ENCODE measurements around the gene METAP1D.

Gene METAP1D

DNA sequence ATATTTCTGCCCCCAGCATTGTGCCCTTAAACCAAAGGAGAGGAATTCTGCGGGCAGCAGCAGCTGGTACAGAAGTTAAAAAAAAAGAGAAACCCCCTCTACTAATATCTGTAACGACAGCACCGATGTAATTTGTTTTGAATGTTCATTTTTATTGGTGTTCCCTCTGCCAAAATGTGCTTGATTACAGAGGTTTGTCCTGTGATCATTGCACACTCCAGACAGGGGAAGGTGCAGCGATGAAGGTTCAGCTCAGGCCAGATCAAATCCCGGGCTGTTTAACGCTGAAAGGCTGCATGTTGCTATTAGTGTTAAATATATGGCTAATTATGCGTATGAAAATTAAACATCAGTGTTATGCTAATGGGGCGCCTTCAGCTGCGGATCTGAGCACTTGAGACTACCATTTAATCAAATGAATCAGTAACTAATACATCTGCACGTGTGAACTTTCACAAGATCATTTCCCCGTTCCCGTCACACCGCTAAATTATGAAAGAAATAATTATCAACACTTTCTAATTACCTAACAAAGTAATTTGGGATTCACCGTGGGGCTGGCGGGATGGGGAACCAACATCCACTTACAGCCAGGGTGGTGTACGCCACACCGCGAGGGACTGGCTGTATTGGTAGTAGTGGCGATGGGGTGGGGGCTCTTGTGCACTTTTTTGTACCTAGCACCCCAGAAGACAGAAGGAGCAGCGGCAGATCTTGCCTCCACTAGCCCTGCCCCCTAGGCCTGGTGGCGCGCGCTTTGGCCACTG lies 84.1 kb downstream of the METAP1D start:
- no peaks in the 10 kb centered on the region for H3K36me3 ChIP-seq (ENCODE audit: insufficient read depth, low read length)

GRCh38 chr2:172084395-172084644 lies 84.6 kb downstream of the METAP1D start:
- Histone ChIP-seq H3K4me3 (peak overlapping the region; percentile 97), H3K27ac (no peak overlapping the region), H3K9me3 (ENCODE audit: low read depth, low read length) (no peaks in the 10 kb centered on the region), H3K36me3 (ENCODE audit: insufficient read depth, low read length) (no peaks in the 10 kb centered on the region), H3K9ac (ENCODE audit: insufficient read length) (peak overlapping the region; percentile 69)
- TF ChIP-seq EZH2 (IDR thresholded peaks at IDR 0.05) (no peak), POLR2AphosphoS5 (IDR thresholded peaks at IDR 0.05; ENCODE audit: borderline replicate concordance, low read depth, low read length) (0 out of 2 replicates have a peak, but pooled peaks have one; percentile 30), FOXP2 (optimal IDR thresholded peaks at IDR 0.05; ENCODE audit: control extremely low read depth, extremely low read length, insufficient read depth) (no peak)
- DNase-seq (ENCODE audit: low read depth, low spot score), result no peak

More for the DNA sequence above, 84.1 kb downstream of the METAP1D start:
- DNase-seq (ENCODE audit: low read depth, low spot score), result no peak
- no peak overlapping the region for H3K27ac ChIP-seq
- H3K4me3 ChIP-seq, result peak overlapping the region; percentile 97
- H3K9ac ChIP-seq (ENCODE audit: insufficient read length), result peak overlapping the region; percentile 69
- no peak for TF ChIP-seq FOXP2 (optimal IDR thresholded peaks at IDR 0.05; ENCODE audit: control extremely low read depth, extremely low read length, insufficient read depth)
- H3K9me3 ChIP-seq (ENCODE audit: low read depth, low read length), result no peaks in the 10 kb centered on the region

GRCh38 chr2:172084645-172085459 lies 85.1 kb downstream of the METAP1D start:
- Histone ChIP-seq H3K36me3 (ENCODE audit: insufficient read depth, low read length) (no peaks in the 10 kb centered on the region), H3K4me3 (peak overlapping the region; percentile 97), H3K27ac (no peak overlapping the region), H3K9ac (ENCODE audit: insufficient read length) (peak overlapping the region; percentile 69), H3K9me3 (ENCODE audit: low read depth, low read length) (no peaks in the 10 kb centered on the region)
- DNase-seq (ENCODE audit: low read depth, low spot score), result no peak
- TF ChIP-seq POLR2AphosphoS5 (IDR thresholded peaks at IDR 0.05; ENCODE audit: borderline replicate concordance, low read depth, low read length) (peak; percentile 73), FOXP2 (optimal IDR thresholded peaks at IDR 0.05; ENCODE audit: control extremely low read depth, extremely low read length, insufficient read depth) (no peak), EZH2 (IDR thresholded peaks at IDR 0.05) (no peak)

- TF ChIP-seq FOXP2 (optimal IDR thresholded peaks at IDR 0.05; ENCODE audit: control extremely low read depth, extremely low read length, insufficient read depth), result no peak
- no peak; the same call in 1 of the 2 replicates for TF ChIP-seq POLR2AphosphoS5 (IDR thresholded peaks at IDR 0.05; ENCODE audit: borderline replicate concordance, low read depth, low read length)
- TF ChIP-seq EZH2 (IDR thresholded peaks at IDR 0.05), result no peak
- no peak for DNase-seq (ENCODE audit: low read depth, low spot score)
- no peaks in the 10 kb centered on the region for H3K36me3 ChIP-seq (ENCODE audit: insufficient read depth, low read length)
- peak within 1 kb of the TSS; percentile 97 for H3K4me3 ChIP-seq
- no peaks in the 10 kb centered on the region for H3K9me3 ChIP-seq (ENCODE audit: low read depth, low read length)
- H3K9ac ChIP-seq (ENCODE audit: insufficient read length), result peak within 1 kb of the TSS; percentile 69
- H3K27ac ChIP-seq, result no peak within 1 kb of the TSS
Observed at GRCh38 chr2:172085460-172086159, 85.9 kb downstream of the METAP1D start, which contains the start of gene DLX1. Gene DLX1, plus strand, starts transcription at chr2:172085507. Its CDS starts 171 bp downstream, at chr2:172085678.

DNA sequence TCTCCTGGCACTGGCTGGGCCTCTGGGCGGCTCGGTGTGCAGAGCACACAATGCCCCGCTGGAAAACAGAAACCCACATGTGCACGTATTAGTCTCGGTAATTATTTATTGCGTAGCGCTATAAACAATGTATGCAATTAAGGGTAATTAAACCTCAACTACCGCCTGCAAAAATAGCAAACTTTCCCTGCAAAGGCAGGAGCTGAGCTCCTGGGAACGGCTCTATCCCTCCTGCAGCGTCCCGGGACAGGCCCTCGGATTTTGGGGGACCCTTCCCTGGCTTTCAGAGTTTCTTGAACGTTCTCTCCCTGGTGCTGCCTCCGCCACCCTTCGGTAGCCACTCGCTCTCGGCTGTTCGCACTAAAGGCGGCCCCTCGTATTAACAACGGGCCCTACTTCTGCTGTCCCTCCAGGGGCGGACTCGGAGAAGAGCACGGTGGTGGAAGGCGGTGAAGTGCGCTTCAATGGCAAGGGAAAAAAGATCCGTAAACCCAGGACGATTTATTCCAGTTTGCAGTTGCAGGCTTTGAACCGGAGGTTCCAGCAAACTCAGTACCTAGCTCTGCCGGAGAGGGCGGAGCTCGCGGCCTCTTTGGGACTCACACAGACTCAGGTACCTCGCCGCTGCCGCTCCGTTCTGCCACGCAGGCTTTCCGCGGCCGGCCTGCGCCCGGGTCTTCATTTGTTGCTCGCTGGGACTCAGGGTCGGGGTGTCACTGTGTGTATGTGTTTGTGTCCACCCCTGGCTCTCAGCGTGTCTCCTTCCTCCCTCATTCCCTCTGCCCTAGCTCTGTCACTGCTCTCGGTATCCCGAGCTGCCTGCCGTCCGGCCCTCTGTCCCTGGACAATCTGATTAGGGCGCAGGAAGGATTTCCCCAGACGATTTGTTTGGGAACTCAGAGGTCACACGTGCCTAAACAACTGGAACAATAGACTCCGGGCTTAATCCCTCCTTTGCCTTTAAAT lies 86.8 kb downstream of the METAP1D start:
- TF ChIP-seq FOXP2 (optimal IDR thresholded peaks at IDR 0.05; ENCODE audit: control extremely low read depth, extremely low read length, insufficient read depth) (no peak), POLR2AphosphoS5 (IDR thresholded peaks at IDR 0.05; ENCODE audit: borderline replicate concordance, low read depth, low read length) (no peak)
- H3K9me3 ChIP-seq (ENCODE audit: low read depth, low read length), result no peaks in the 10 kb centered on the region
- H3K27ac ChIP-seq, result no peak overlapping the region
- no peak overlapping the region for H3K9ac ChIP-seq (ENCODE audit: insufficient read length)
- no peak for DNase-seq (ENCODE audit: low read depth, low spot score)
- H3K36me3 ChIP-seq (ENCODE audit: insufficient read depth, low read length), result no peaks in the 10 kb centered on the region
- H3K4me3 ChIP-seq, result no peak overlapping the region

- Histone ChIP-seq H3K4me3 (no peak overlapping the region), H3K9ac (ENCODE audit: insufficient read length) (no peak overlapping the region), H3K9me3 (ENCODE audit: low read depth, low read length) (no peaks in the 10 kb centered on the region), H3K36me3 (ENCODE audit: insufficient read depth, low read length) (no peaks in the 10 kb centered on the region), H3K27ac (no peak overlapping the region)
- no peak for DNase-seq (ENCODE audit: low read depth, low spot score)
- TF ChIP-seq EZH2 (IDR thresholded peaks at IDR 0.05) (no peak), FOXP2 (optimal IDR thresholded peaks at IDR 0.05; ENCODE audit: control extremely low read depth, extremely low read length, insufficient read depth) (no peak), POLR2AphosphoS5 (IDR thresholded peaks at IDR 0.05; ENCODE audit: borderline replicate concordance, low read depth, low read length) (no peak)
Observed at GRCh38 chr2:172087207-172087779, 87.5 kb downstream of the METAP1D start.

DNA sequence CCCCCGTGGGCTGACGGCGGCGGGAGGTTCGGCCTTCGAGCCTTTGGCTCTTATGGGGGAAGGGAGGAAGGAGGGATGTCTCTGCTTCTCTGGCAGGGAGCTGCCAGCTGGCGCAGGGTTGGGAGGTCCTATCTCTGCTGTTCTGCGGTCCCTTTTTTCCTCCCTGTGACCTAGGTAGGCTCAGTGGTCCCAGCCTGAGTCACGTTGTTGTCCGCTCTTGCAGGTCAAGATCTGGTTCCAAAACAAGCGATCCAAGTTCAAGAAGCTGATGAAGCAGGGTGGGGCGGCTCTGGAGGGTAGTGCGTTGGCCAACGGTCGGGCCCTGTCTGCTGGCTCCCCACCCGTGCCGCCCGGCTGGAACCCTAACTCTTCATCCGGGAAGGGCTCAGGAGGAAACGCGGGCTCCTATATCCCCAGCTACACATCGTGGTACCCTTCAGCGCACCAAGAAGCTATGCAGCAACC lies 88.1 kb downstream of the METAP1D start:
- DNase-seq (ENCODE audit: low read depth, low spot score), result no peak
- no peaks in the 10 kb centered on the region for H3K9me3 ChIP-seq (ENCODE audit: low read depth, low read length)
- TF ChIP-seq POLR2AphosphoS5 (IDR thresholded peaks at IDR 0.05; ENCODE audit: borderline replicate concordance, low read depth, low read length) (no peak), EZH2 (IDR thresholded peaks at IDR 0.05) (no peak), FOXP2 (optimal IDR thresholded peaks at IDR 0.05; ENCODE audit: control extremely low read depth, extremely low read length, insufficient read depth) (no peak)
- no peak overlapping the region for H3K9ac ChIP-seq (ENCODE audit: insufficient read length)
- H3K27ac ChIP-seq, result no peak overlapping the region
- no peak overlapping the region for H3K4me3 ChIP-seq
- H3K36me3 ChIP-seq (ENCODE audit: insufficient read depth, low read length), result no peaks in the 10 kb centered on the region

Measured in SK-N-MC (cell line).